Thymus (tissue), 11 donors: ENCODE measurements around the gene PLXNC1. TPM values are rescaled to one million over a fixed set of nuclear protein-coding genes. Genes with fewer than 3 reads are reported as not detected.

Source experiments
- DNase-seq, 9 donors: peaks; one replicate each; pipeline ENCODE4 v3.0.0-alpha.2; 2013; ENCODE audit warnings: low spot score in 9 of 9, low read depth in 6 of 9, missing footprints in 1 of 9
- H3K27ac ChIP-seq, 2 donors: one replicate each; pipeline ENCODE4 v1.5.1; 2013; ENCODE audit warnings: control low read depth in 1 of 2, low read depth in 1 of 2, low read length in 1 of 2, mild to moderate bottlenecking in 1 of 2, moderate library complexity in 1 of 2
- H3K27me3 ChIP-seq, 2 donors: one replicate each; pipeline ENCODE4 v1.5.1; 2013; ENCODE audit warnings: low read length in 1 of 2; ENCODE audit not compliant: control insufficient read depth in 2 of 2, insufficient read depth in 1 of 2
- H3K36me3 ChIP-seq, 2 donors: one replicate each; pipeline ENCODE4 v1.5.1; 2013; ENCODE audit warnings: low read length in 1 of 2, mild to moderate bottlenecking in 1 of 2, moderate library complexity in 1 of 2; ENCODE audit not compliant: control insufficient read depth in 2 of 2, insufficient read depth in 2 of 2
- H3K4me1 ChIP-seq, 2 donors: one replicate each; pipeline ENCODE4 v1.5.1; 2013; ENCODE audit warnings: low read length in 2 of 2; ENCODE audit not compliant: control insufficient read depth in 2 of 2, insufficient read depth in 2 of 2
- H3K4me3 ChIP-seq, 2 donors: one replicate each; pipeline ENCODE4 v1.5.1; 2013; ENCODE audit warnings: low read length in 2 of 2, control low read depth in 1 of 2, mild to moderate bottlenecking in 1 of 2
- H3K9me3 ChIP-seq, 2 donors: one replicate each; pipeline ENCODE4 v1.5.1; 2013; ENCODE audit warnings: low read length in 1 of 2, mild to moderate bottlenecking in 1 of 2; ENCODE audit not compliant: control insufficient read depth in 2 of 2, insufficient read depth in 1 of 2
- WGBS: extraction: QIAGEN DNeasy Blood & Tissue Kit; methylation state at CpG from one replicate; pipeline ENCODE4 v1.1.7; 2013; 5-methylcytosine and 5-hydroxymethylcytosine counted together
- polyA plus RNA-seq: library from polyadenylated mRNA; stranded (reverse); fragments of 200-250 nt; gene quantifications from one replicate; pipeline ENCODE4 v1.2.3, GENCODE V29; 2013
- total RNA-seq: library from RNA; stranded (reverse); fragments of 120-200 nt; gene quantifications from one replicate; pipeline ENCODE4 v1.2.4, GENCODE V29; 2013
- donor health status: healthy.

PLXNC1 gene
- total and polyA plus RNA-seq, 2 donors, result 3.7 to 11.0 TPM

GRCh38 chr12:94163850-94164249 lies 15.5 kb downstream of the PLXNC1 start:
- DNase-seq, result no peak
- H3K36me3 ChIP-seq, result no peaks in the 10 kb centered on the region
- H3K9me3 ChIP-seq, result no peaks in the 10 kb centered on the region
- 99% methylated on average over 2 of the region's 2 CpGs for WGBS
- H3K27me3 ChIP-seq, result peaks cover 40 to 66% of the 10 kb centered on the region in 2 donors
- H3K4me1 ChIP-seq, result peaks cover 0 to 18% of the 10 kb centered on the region in 2 donors
- no peak overlapping the region for H3K4me3 ChIP-seq
- no peak overlapping the region for H3K27ac ChIP-seq

GRCh38 chr12:94165138-94165537 lies 16.8 kb downstream of the PLXNC1 start:
- Histone ChIP-seq H3K4me3 (no peak overlapping the region), H3K36me3 (no peaks in the 10 kb centered on the region), H3K27me3 (peaks cover 42 to 64% of the 10 kb centered on the region in 2 donors), H3K27ac (no peak overlapping the region), H3K9me3 (no peaks in the 10 kb centered on the region), H3K4me1 (peaks cover 11 to 31% of the 10 kb centered on the region in 2 donors)
- 92% methylated on average over 4 of the region's 4 CpGs for WGBS
- DNase-seq, result no peak

GRCh38 chr12:94165670-94166364 lies 17.4 kb downstream of the PLXNC1 start:
- no peaks in the 10 kb centered on the region for H3K36me3 ChIP-seq
- peaks cover 18 to 38% of the 10 kb centered on the region in 2 donors for H3K4me1 ChIP-seq
- H3K4me3 ChIP-seq, result no peak overlapping the region
- DNase-seq, result no peak
- WGBS, result 97% methylated on average over 6 of the region's 6 CpGs
- H3K27ac ChIP-seq, result no peak overlapping the region
- no peaks in the 10 kb centered on the region for H3K9me3 ChIP-seq
- H3K27me3 ChIP-seq, result peaks cover 48 to 65% of the 10 kb centered on the region in 2 donors

- Histone ChIP-seq H3K36me3 (no peaks in the 10 kb centered on the region), H3K27me3 (peaks cover 59 to 75% of the 10 kb centered on the region in 2 donors), H3K4me1 (peaks cover 27 to 52% of the 10 kb centered on the region in 2 donors), H3K9me3 (no peaks in the 10 kb centered on the region), H3K4me3 (no peak overlapping the region), H3K27ac (no peak overlapping the region)
- no peak for DNase-seq
- WGBS, result 97% methylated on average over 8 of the region's 8 CpGs
Observed at GRCh38 chr12:94167071-94167755, 18.8 kb downstream of the PLXNC1 start.

GRCh38 chr12:94167756-94168416 lies 19.5 kb downstream of the PLXNC1 start:
- no peak for DNase-seq
- WGBS, result 50% methylated on average over 9 of the region's 9 CpGs
- Histone ChIP-seq H3K4me1 (peaks cover 28 to 56% of the 10 kb centered on the region in 2 donors), H3K9me3 (no peaks in the 10 kb centered on the region), H3K36me3 (no peaks in the 10 kb centered on the region), H3K27ac (no peak overlapping the region), H3K27me3 (peaks cover 60 to 71% of the 10 kb centered on the region in 2 donors), H3K4me3 (no peak overlapping the region)

- WGBS, result 6% methylated on average over 1 of the region's 1 CpG
- H3K36me3 ChIP-seq, result no peaks in the 10 kb centered on the region
- no peak overlapping the region for H3K27ac ChIP-seq
- peaks cover 43 to 68% of the 10 kb centered on the region in 2 donors for H3K4me1 ChIP-seq
- DNase-seq, result peak in 5 of 9 donors; percentile 60 to 86 (median 62)
- H3K27me3 ChIP-seq, result peaks cover 62 to 69% of the 10 kb centered on the region in 2 donors
- H3K4me3 ChIP-seq, result no peak overlapping the region
- no peaks in the 10 kb centered on the region for H3K9me3 ChIP-seq
Observed at GRCh38 chr12:94169495-94169894, 21.1 kb downstream of the PLXNC1 start.

GRCh38 chr12:94169966-94170689 lies 21.8 kb downstream of the PLXNC1 start:
- H3K9me3 ChIP-seq, result no peaks in the 10 kb centered on the region
- H3K27ac ChIP-seq, result no peak overlapping the region
- H3K27me3 ChIP-seq, result peaks cover 61 to 63% of the 10 kb centered on the region in 2 donors
- WGBS, result 72% methylated on average over 6 of the region's 6 CpGs
- no peaks in the 10 kb centered on the region for H3K36me3 ChIP-seq
- peaks cover 49 to 70% of the 10 kb centered on the region in 2 donors for H3K4me1 ChIP-seq
- no peak for DNase-seq
- no peak overlapping the region for H3K4me3 ChIP-seq

- 95% methylated on average over 14 of the region's 14 CpGs for WGBS
- DNase-seq, result no peak
- H3K9me3 ChIP-seq, result no peaks in the 10 kb centered on the region
- no peak overlapping the region for H3K27ac ChIP-seq
- no peaks in the 10 kb centered on the region for H3K36me3 ChIP-seq
- H3K27me3 ChIP-seq, result peaks cover 55 to 57% of the 10 kb centered on the region in 2 donors
- no peak overlapping the region for H3K4me3 ChIP-seq
- H3K4me1 ChIP-seq, result peaks cover 49 to 71% of the 10 kb centered on the region in 2 donors
Observed at GRCh38 chr12:94170690-94171594, 22.6 kb downstream of the PLXNC1 start.
